HL-60 (cell line): ENCODE measurements around the gene CCDC192.

ENCODE experiments used
- DNase-seq, 2 experiments: peaks; one replicate each; pipeline ENCODE4 v3.0.0-alpha.2; 2010 to 2020; ENCODE audit warnings: low read depth in 1 of 2, low spot score in 1 of 2
- H3K27ac ChIP-seq: fragments of 250-450 bp; sonication (Bioruptor Pico); replicated peaks from 2 replicates; pipeline ENCODE4 v1.5.1; 2020; ENCODE audit warnings: mild to moderate bottlenecking, moderate library complexity
- H3K27me3 ChIP-seq: fragments of 250-450 bp; sonication (Bioruptor Pico); 2 replicates; pipeline ENCODE4 v1.5.1; 2021; ENCODE audit warnings: mild to moderate bottlenecking, moderate library complexity; ENCODE audit not compliant: insufficient read depth, poor library complexity, severe bottlenecking
- H3K4me3 ChIP-seq: replicated peaks from 2 replicates; pipeline ENCODE4 v1.5.1; 2011; ENCODE audit warnings: mild to moderate bottlenecking, control low read depth, low read length; ENCODE audit not compliant: insufficient read depth
- GABPA ChIP-seq: IDR thresholded peaks from 2 replicates; pipeline ENCODE4 v1.6.1; 2012; ENCODE audit warnings: low read depth
- POLR2AphosphoS5 ChIP-seq: IDR thresholded peaks from 2 replicates; pipeline ENCODE4 v1.6.1; 2012; ENCODE audit warnings: low read depth
- SPI1 ChIP-seq: IDR thresholded peaks from 2 replicates; pipeline ENCODE4 v1.6.1; 2012; ENCODE audit warnings: low read depth, mild to moderate bottlenecking, borderline replicate concordance
- TF ChIP-seq, protein P1 (sequence below): IDR thresholded peaks from 2 replicates; pipeline ENCODE4 v1.6.1; 2012; ENCODE audit warnings: low read depth; ENCODE audit not compliant: insufficient replicate concordance
- TF ChIP-seq, protein P2 (sequence below): IDR thresholded peaks from one replicate; pipeline ENCODE4 v1.5.1; 2011; ENCODE audit warnings: low read length, control low read depth, inconsistent platforms; ENCODE audit not compliant: insufficient read depth

CCDC192 gene

DNA sequence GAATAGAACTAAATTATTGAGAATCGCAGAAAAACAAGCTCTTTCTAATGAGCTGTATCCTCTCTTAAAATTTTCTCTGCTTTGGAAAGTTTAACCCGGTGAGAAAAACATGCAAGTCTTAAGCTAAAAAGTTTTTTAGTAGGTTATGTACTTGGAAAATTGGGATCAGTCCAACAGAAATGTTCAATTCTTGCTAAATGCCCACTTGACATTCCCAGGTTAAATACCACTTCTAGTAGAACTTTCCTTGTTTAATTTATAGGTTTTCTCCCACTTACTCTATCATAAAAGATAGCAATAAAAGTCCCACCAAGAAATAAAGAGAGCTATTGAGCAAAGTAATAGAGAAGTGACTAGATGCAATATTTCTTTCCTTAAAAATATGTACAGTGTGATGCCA is 157.1 kb downstream of the CCDC192 start:
- Histone ChIP-seq H3K4me3 (no peak overlapping the region), H3K27me3 (no peaks in the 10 kb centered on the region), H3K27ac (no peak overlapping the region)
- no peak for TF ChIP-seq GABPA
- TF ChIP-seq, protein P1, sequence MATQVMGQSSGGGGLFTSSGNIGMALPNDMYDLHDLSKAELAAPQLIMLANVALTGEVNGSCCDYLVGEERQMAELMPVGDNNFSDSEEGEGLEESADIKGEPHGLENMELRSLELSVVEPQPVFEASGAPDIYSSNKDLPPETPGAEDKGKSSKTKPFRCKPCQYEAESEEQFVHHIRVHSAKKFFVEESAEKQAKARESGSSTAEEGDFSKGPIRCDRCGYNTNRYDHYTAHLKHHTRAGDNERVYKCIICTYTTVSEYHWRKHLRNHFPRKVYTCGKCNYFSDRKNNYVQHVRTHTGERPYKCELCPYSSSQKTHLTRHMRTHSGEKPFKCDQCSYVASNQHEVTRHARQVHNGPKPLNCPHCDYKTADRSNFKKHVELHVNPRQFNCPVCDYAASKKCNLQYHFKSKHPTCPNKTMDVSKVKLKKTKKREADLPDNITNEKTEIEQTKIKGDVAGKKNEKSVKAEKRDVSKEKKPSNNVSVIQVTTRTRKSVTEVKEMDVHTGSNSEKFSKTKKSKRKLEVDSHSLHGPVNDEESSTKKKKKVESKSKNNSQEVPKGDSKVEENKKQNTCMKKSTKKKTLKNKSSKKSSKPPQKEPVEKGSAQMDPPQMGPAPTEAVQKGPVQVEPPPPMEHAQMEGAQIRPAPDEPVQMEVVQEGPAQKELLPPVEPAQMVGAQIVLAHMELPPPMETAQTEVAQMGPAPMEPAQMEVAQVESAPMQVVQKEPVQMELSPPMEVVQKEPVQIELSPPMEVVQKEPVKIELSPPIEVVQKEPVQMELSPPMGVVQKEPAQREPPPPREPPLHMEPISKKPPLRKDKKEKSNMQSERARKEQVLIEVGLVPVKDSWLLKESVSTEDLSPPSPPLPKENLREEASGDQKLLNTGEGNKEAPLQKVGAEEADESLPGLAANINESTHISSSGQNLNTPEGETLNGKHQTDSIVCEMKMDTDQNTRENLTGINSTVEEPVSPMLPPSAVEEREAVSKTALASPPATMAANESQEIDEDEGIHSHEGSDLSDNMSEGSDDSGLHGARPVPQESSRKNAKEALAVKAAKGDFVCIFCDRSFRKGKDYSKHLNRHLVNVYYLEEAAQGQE: no peak
- no peak for TF ChIP-seq SPI1
- TF ChIP-seq, protein P2, sequence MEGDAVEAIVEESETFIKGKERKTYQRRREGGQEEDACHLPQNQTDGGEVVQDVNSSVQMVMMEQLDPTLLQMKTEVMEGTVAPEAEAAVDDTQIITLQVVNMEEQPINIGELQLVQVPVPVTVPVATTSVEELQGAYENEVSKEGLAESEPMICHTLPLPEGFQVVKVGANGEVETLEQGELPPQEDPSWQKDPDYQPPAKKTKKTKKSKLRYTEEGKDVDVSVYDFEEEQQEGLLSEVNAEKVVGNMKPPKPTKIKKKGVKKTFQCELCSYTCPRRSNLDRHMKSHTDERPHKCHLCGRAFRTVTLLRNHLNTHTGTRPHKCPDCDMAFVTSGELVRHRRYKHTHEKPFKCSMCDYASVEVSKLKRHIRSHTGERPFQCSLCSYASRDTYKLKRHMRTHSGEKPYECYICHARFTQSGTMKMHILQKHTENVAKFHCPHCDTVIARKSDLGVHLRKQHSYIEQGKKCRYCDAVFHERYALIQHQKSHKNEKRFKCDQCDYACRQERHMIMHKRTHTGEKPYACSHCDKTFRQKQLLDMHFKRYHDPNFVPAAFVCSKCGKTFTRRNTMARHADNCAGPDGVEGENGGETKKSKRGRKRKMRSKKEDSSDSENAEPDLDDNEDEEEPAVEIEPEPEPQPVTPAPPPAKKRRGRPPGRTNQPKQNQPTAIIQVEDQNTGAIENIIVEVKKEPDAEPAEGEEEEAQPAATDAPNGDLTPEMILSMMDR: no peak
- no peak for TF ChIP-seq POLR2AphosphoS5
- no peak for DNase-seq

DNA sequence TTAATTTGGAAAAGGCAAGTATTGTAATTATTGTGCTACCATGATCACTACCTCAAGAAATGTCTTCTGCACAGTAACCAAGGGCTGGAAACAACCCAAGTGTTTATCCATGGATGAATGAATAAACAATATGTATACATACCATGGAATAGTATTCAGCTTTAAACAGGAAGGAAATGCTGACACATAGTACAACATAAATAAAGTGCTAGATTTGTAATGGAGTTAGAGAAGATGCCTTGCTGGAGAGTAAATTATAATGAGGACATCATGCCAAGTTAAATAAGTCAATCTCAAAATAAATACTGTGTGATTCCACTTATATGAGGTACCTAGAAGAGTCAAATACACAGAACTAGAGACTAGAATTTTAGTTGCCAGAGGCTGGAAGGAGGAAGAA is 160.0 kb downstream of the CCDC192 start:
- TF ChIP-seq GABPA (no peak), POLR2AphosphoS5 (no peak), SPI1 (no peak)
- TF ChIP-seq, protein P2: no peak
- TF ChIP-seq, protein P1: no peak
- Histone ChIP-seq H3K4me3 (no peak overlapping the region), H3K27ac (no peak overlapping the region), H3K27me3 (no peaks in the 10 kb centered on the region)
- no peak for DNase-seq

DNA sequence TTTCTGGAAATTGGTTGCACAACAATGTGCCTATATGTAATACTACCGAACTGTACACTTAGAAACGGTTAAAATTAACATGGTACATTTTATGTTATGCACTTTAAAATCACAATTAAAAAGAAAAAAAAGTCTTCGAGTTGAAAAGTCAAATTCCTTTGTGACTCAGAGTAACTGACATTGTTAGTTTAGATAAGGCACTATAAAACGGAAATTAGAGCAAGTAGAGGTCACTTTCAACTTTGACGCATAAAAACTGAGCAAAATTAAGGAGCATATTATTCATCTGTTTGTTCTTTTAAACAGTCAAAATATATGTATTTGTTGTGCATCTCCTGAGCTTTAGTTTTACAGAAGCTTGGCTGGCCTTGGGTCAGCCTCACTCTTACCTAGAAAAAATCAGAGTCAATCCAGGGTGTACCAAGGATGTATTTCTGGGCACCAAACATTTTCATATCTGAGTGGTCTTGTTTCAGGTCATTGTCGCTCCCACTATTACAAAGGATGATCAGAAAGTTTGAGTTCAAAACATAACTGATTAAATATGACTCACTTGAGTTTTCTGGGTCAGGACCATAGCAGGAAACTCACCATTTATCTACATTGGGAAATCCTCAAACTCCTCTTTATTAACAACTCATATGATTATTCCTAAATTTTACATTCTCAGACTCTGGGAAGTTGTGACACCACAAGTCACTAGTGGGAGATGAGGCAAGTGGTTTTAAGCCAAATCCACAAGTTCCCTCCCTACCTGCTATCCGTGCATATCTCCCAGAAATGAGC is 160.6 kb downstream of the CCDC192 start:
- TF ChIP-seq POLR2AphosphoS5 (no peak), GABPA (no peak), SPI1 (no peak)
- TF ChIP-seq, protein P1: no peak
- TF ChIP-seq, protein P2: no peak

More for the DNA sequence above, 160.6 kb downstream of the CCDC192 start:
- Histone ChIP-seq H3K4me3 (no peak overlapping the region), H3K27ac (no peak overlapping the region), H3K27me3 (no peaks in the 10 kb centered on the region)
- DNase-seq: no peak
